GM12878 (cell line): Measurements from ENCODE around the gene GALNTL6. TPM values are rescaled to one million over a fixed set of nuclear protein-coding genes. Genes with fewer than 3 reads are reported as not detected.

ENCODE experiments used
- ATAC-seq: fragments of 200-7000 bp; cut with Tn5 transposase; 3 replicates; pipeline ENCODE4 v1.9.1; 2020; ENCODE audit warnings: mild to moderate bottlenecking, moderate library complexity
- BruUV-seq: library from RNA; stranded (reverse); fragments of 400-500 nt; replicated peaks from 2 replicates; lab custom pipeline; 2021; lab: Mats Ljungman, UMichigan
- CTCF ChIA-PET: fragments of 300-600 bp; sonication (Branson Sonifier 250); formaldehyde crosslinking; extraction: SDS; loops from one replicate; lab custom pipeline; 2021; ENCODE audit warnings: inconsistent platforms; lab: Yijun Ruan, JAX
- POLR2A ChIA-PET: fragments of 350-600 bp; formaldehyde crosslinking; extraction: SDS; loops from one replicate; lab custom pipeline; 2021; ENCODE audit warnings: inconsistent platforms; lab: Charles Lee
- RAD21 ChIA-PET: fragments of 300-600 bp; sonication (Branson Sonifier 250); formaldehyde crosslinking; loops from one replicate; lab custom pipeline; 2023; ENCODE audit warnings: antibody characterized with exemption; ENCODE audit not compliant: unreplicated experiment; lab: Charles Lee
- SMC1A ChIA-PET: fragments of 300-600 bp; sonication (Branson Sonifier 250); formaldehyde crosslinking; loops from one replicate; lab custom pipeline; 2023; ENCODE audit not compliant: unreplicated experiment, uncharacterized antibody; lab: Charles Lee
- DNase-seq: peaks from one replicate; pipeline ENCODE4 v3.0.0-alpha.2; 2011; ENCODE audit warnings: low read depth, low spot score
- FAIRE-seq: peaks from 3 replicates; lab custom pipeline; 2011; peaks lifted over from hg19 to GRCh38; lab: Jason Lieb, UNC
- H2AFZ ChIP-seq: 2 replicates; pipeline ENCODE4 v1.6.0; 2011; ENCODE audit warnings: low read depth, low read length, control low read depth; ENCODE audit not compliant: control insufficient read depth
- H3K27ac ChIP-seq: 2 replicates; pipeline ENCODE4 v1.5.1; 2011; ENCODE audit warnings: control low read depth; ENCODE audit not compliant: control insufficient read depth, insufficient read depth
- H3K27me3 ChIP-seq, 2 experiments: replicated peaks in 1 of 2; 2 replicates each; pipeline versions ENCODE4 v1.6.0 to v1.6.1; 2011; ENCODE audit warnings: low read length in 1 of 2; ENCODE audit not compliant: control insufficient read depth in 2 of 2, insufficient read depth in 2 of 2
- H3K36me3 ChIP-seq, 2 experiments: 2 replicates each; pipeline ENCODE4 v1.5.1; 2011; ENCODE audit warnings: low read length in 1 of 2; ENCODE audit not compliant: control insufficient read depth in 2 of 2, insufficient read depth in 2 of 2
- H3K4me1 ChIP-seq: 2 replicates; pipeline ENCODE4 v1.6.1; 2011; ENCODE audit warnings: mild to moderate bottlenecking, low read length, moderate library complexity, mixed read lengths; ENCODE audit not compliant: control insufficient read depth, insufficient read depth
- H3K4me2 ChIP-seq: 2 replicates; pipeline ENCODE4 v1.6.0; 2011; ENCODE audit warnings: control low read depth; ENCODE audit not compliant: control insufficient read depth, insufficient read depth
- H3K4me3 ChIP-seq: fragments of 200-600 bp; sonication (generic); 2 replicates; pipeline ENCODE4 v1.5.1; 2016
- H3K79me2 ChIP-seq: 2 replicates; pipeline ENCODE4 v1.6.0; 2011; ENCODE audit warnings: low read length; ENCODE audit not compliant: control insufficient read depth, insufficient read depth
- H3K9ac ChIP-seq: 2 replicates; pipeline ENCODE4 v1.8.0; 2011; ENCODE audit warnings: low read length, control low read depth, mixed read lengths; ENCODE audit not compliant: control insufficient read depth, insufficient read depth
- H3K9me3 ChIP-seq: replicated peaks from 3 replicates; pipeline ENCODE4 v1.5.1; 2011; ENCODE audit warnings: mild to moderate bottlenecking, low read length; ENCODE audit not compliant: control insufficient read depth, insufficient read depth
- H4K20me1 ChIP-seq: 2 replicates; pipeline ENCODE4 v1.6.0; 2011; ENCODE audit not compliant: control insufficient read depth, insufficient read depth
- CREB1 ChIP-seq: IDR thresholded peaks from 2 replicates; pipeline ENCODE4 v1.6.1; 2012; ENCODE audit warnings: low read depth, mild to moderate bottlenecking, inconsistent platforms
- EP300 ChIP-seq, 2 experiments: fragments of 150-350 bp in 1 of 2; IDR thresholded peaks; 2 replicates each; pipeline ENCODE4 v1.6.1; 2011 to 2012; ENCODE audit warnings: low read depth in 2 of 2, low read length in 2 of 2, borderline replicate concordance in 1 of 2, improper control_type of control experiment in 1 of 2, inconsistent platforms in 1 of 2; ENCODE audit not compliant: control insufficient read depth in 1 of 2
- FOXM1 ChIP-seq: IDR thresholded peaks from 2 replicates; pipeline ENCODE4 v1.6.1; 2012; ENCODE audit warnings: low read depth, mild to moderate bottlenecking, inconsistent platforms, low read length, moderate library complexity
- GABPA ChIP-seq: IDR thresholded peaks from 2 replicates; pipeline ENCODE4 v1.6.1; 2014; ENCODE audit warnings: antibody characterized with exemption, low read depth, mild to moderate bottlenecking, inconsistent platforms
- LARP7 ChIP-seq: fragments of 450-650 bp; IDR thresholded peaks from 2 replicates; pipeline ENCODE4 v1.6.1; 2017; ENCODE audit warnings: mild to moderate bottlenecking
- MTA3 ChIP-seq: IDR thresholded peaks from 2 replicates; pipeline ENCODE4 v1.6.1; 2012; ENCODE audit warnings: low read length, inconsistent platforms, borderline replicate concordance
- POLR2AphosphoS5 ChIP-seq: IDR thresholded peaks from 2 replicates; pipeline ENCODE4 v1.6.1; 2011; ENCODE audit warnings: mild to moderate bottlenecking, low read length, inconsistent platforms
- POU2F2 ChIP-seq: IDR thresholded peaks from 3 replicates; pipeline ENCODE4 v1.6.1; 2011; ENCODE audit warnings: low read depth, mild to moderate bottlenecking, low read length, borderline replicate concordance
- RB1 ChIP-seq: fragments of 450-650 bp; formaldehyde crosslinking; IDR thresholded peaks from 2 replicates; pipeline ENCODE4 v1.6.1; 2017; ENCODE audit warnings: mild to moderate bottlenecking, borderline replicate concordance
- SKIL ChIP-seq: fragments of 450-650 bp; IDR thresholded peaks from 2 replicates; pipeline ENCODE4 v1.6.1; 2017; ENCODE audit warnings: mild to moderate bottlenecking, low read depth, inconsistent platforms; ENCODE audit not compliant: poor library complexity, severe bottlenecking
- SMAD1 ChIP-seq: fragments of 450-650 bp; IDR thresholded peaks from 2 replicates; pipeline ENCODE4 v1.6.1; 2018; ENCODE audit warnings: mild to moderate bottlenecking, low read depth; ENCODE audit not compliant: partially characterized antibody
- TBL1XR1 ChIP-seq: IDR thresholded peaks from 2 replicates; pipeline ENCODE4 v1.6.1; 2012; ENCODE audit warnings: low read depth, low read length, improper control_type of control experiment
- YBX1 ChIP-seq: fragments of 450-650 bp; IDR thresholded peaks from 2 replicates; pipeline ENCODE4 v1.6.1; 2016; ENCODE audit warnings: antibody characterized with exemption
- YY1 ChIP-seq: IDR thresholded peaks from 2 replicates; pipeline ENCODE4 v1.6.1; 2011; ENCODE audit warnings: low read depth, mild to moderate bottlenecking, low read length
- ZNF592 ChIP-seq: fragments of 450-650 bp; IDR thresholded peaks from 2 replicates; pipeline ENCODE4 v1.6.1; 2017; ENCODE audit warnings: mild to moderate bottlenecking, moderate library complexity
- WGBS: methylation state at CpG from one replicate; pipeline ENCODE4 v1.1.6; 2016; ENCODE audit warnings: low lambda C conversion rate; ENCODE audit not compliant: insufficient replicate concordance, insufficient coverage; ENCODE audit errors: missing lambda C conversion rate; 5-methylcytosine and 5-hydroxymethylcytosine counted together
- in situ Hi-C: fragments of 300-500 bp; cut with MboI; formaldehyde crosslinking; loops from 9 replicates; pipeline ENCODE4 v1.14.3; 2018; ENCODE audit warnings: mixed read lengths
- intact Hi-C: fragments of 100-400 bp; cut with micrococcal nuclease; formaldehyde crosslinking; loops from one replicate; pipeline ENCODE4 v1.14.2; 2022; ENCODE audit not compliant: unreplicated experiment
- polyA plus RNA-seq, 11 experiments: library from polyadenylated mRNA; depleted of rRNA in 4 of 11; unstranded in 6 of 11; stranded (reverse) in 5 of 11; fragments of >200 nt; fragmentation: Nextera tagmentation in 4 of 11; fragmentation: Illumina TruSeq in 1 of 11; extraction: Ambion mirVana in 4 of 11; extraction: Trizol in 1 of 11; gene quantifications; 1 replicate in 1 of 11; 2 replicates in 10 of 11; pipeline versions ENCODE4 v1.2.1 to v1.2.3, GENCODE V29; 2011 to 2016; ENCODE audit warnings: inconsistent platforms in 2 of 11, missing spikeins in 2 of 11, low read depth in 1 of 11
- total RNA-seq, 4 experiments: library from RNA; depleted of rRNA in 3 of 4; stranded (reverse); fragments of >200 nt in 3 of 4; fragmentation: Illumina TruSeq in 1 of 4; extraction: Trizol in 1 of 4; gene quantifications; 2 replicates each; pipeline versions ENCODE4 v1.2.1 to v1.2.3, GENCODE V29; 2013 to 2021
- TF ChIP-seq, protein P1 (sequence below): IDR thresholded peaks from 2 replicates; pipeline ENCODE4 v1.6.1; 2011; ENCODE audit warnings: low read depth, low read length, improper control_type of control experiment, borderline replicate concordance

The GALNTL6 gene
- total and polyA plus RNA-seq, 10 of the 15 experiments (the other 5 are each of a cell fraction or from before 2014, with no cell fraction given): 0.01 to 0.29 TPM; not detected in 8

DNA sequence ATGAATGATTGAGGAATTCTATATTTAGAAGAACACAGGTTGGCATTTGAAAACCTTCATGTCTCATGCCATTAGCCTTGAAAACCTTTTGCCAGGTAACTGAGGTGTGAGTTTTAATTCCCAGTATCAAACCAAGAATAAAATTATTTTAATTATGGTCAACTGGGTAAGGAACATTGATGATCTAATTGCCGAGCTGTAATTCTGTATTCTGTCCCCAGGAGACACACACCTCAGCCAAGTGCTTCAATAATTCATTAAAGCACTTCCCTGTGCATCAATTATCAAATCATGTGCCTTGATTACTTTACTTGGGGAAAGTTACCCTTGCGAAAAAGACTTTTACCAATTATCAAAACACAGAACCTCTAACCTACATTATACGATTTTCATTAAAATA is 1023.5 kb downstream of the GALNTL6 start:
- H4K20me1 ChIP-seq: no peaks in the 10 kb centered on the region
- WGBS: 0% methylated on average over 3 of the region's 3 CpGs
- SMC1A ChIA-PET: interaction anchor here (1.3 kb wide), 1 partner anchor 9 kb away, joined by 3 read pairs; no protein-coding TSS in a partner anchor
- no TSS peak for BruUV-seq
- no peaks in the 10 kb centered on the region; a peak in 1 of 4 replicates for H3K36me3 ChIP-seq
- intact Hi-C loops (no loop called here), in situ Hi-C loops (loop anchor here (10.0 kb wide), 1 partner anchor 992 kb away; no protein-coding TSS in a partner anchor)
- POLR2A ChIA-PET: no interaction called here
- H3K4me1 ChIP-seq: no peaks in the 10 kb centered on the region
- FAIRE-seq (no peak), DNase-seq (no peak), ATAC-seq (no peak)
- no peak overlapping the region for H3K9ac ChIP-seq
- RAD21 ChIA-PET: no interaction called here
- no peak overlapping the region for H3K4me2 ChIP-seq
- H3K27me3 ChIP-seq: peaks cover 0 to 2% of the 10 kb centered on the region in 2 experiments; a peak in 1 of 4 replicates
- H3K4me3 ChIP-seq: no peak overlapping the region
- no peak overlapping the region for H3K27ac ChIP-seq
- H3K9me3 ChIP-seq: no peaks in the 10 kb centered on the region
- H3K79me2 ChIP-seq: no peaks in the 10 kb centered on the region
- H2AFZ ChIP-seq: no peak overlapping the region
- CTCF ChIA-PET: no interaction called here
- TF ChIP-seq FOXM1: no peak
- TF ChIP-seq YY1: no peak
- TF ChIP-seq CREB1: no peak
- TF ChIP-seq, protein P1, sequence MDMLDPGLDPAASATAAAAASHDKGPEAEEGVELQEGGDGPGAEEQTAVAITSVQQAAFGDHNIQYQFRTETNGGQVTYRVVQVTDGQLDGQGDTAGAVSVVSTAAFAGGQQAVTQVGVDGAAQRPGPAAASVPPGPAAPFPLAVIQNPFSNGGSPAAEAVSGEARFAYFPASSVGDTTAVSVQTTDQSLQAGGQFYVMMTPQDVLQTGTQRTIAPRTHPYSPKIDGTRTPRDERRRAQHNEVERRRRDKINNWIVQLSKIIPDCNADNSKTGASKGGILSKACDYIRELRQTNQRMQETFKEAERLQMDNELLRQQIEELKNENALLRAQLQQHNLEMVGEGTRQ: no peak
- no peak for TF ChIP-seq TBL1XR1
- TF ChIP-seq SKIL: no peak
- TF ChIP-seq POU2F2: no peak
- TF ChIP-seq SMAD1: no peak
- no peak for TF ChIP-seq GABPA
- no peak for TF ChIP-seq EP300 (IDR thresholded peaks at IDR 0.05; ENCODE audit: borderline replicate concordance in 1 of 2, control insufficient read depth in 1 of 2, low read depth in 2 of 2, low read length in 2 of 2)
- no peak for TF ChIP-seq ZNF592
- no peak for TF ChIP-seq MTA3
- TF ChIP-seq LARP7: no peak
- no peak for TF ChIP-seq POLR2AphosphoS5
- TF ChIP-seq YBX1: no peak
- no peak for TF ChIP-seq RB1
